CD14-positive monocyte (primary cell): ENCODE measurements around the gene SYT8. TPM values are rescaled to one million over a fixed set of nuclear protein-coding genes. Genes with fewer than 3 reads are reported as not detected.

Source experiments
- DNase-seq, 3 donors: peaks; one replicate each; pipeline ENCODE4 v3.0.0-alpha.2; 2011 to 2022
- H2AFZ ChIP-seq: 2 replicates; pipeline ENCODE4 v1.6.0; 2012; ENCODE audit warnings: mild to moderate bottlenecking, low read depth, low read length, inconsistent platforms; ENCODE audit not compliant: insufficient read depth, poor library complexity, severe bottlenecking
- H3K27ac ChIP-seq, 2 donors: 1 replicate in 1 of 2; 2 replicates in 1 of 2; pipeline ENCODE4 v1.5.1; 2012 to 2013; ENCODE audit warnings: low read length in 2 of 2, control low read depth in 1 of 2, inconsistent platforms in 1 of 2, low read depth in 1 of 2, mild to moderate bottlenecking in 1 of 2
- H3K27me3 ChIP-seq, 2 donors: one replicate each; pipeline versions ENCODE4 v1.6.0 to v1.6.1; 2011 to 2013; ENCODE audit warnings: low read length in 2 of 2; ENCODE audit not compliant: control insufficient read depth in 2 of 2, insufficient read depth in 2 of 2
- H3K36me3 ChIP-seq, 2 donors: replicated peaks in 1 of 2; 1 replicate in 1 of 2; 2 replicates in 1 of 2; pipeline versions ENCODE4 v1.5.1 to v1.6.1; 2012 to 2013; ENCODE audit warnings: low read length in 2 of 2, control low read depth in 1 of 2, inconsistent platforms in 1 of 2, mild to moderate bottlenecking in 1 of 2; ENCODE audit not compliant: insufficient read depth in 2 of 2, control insufficient read depth in 1 of 2
- H3K4me1 ChIP-seq, 2 donors: 1 replicate in 1 of 2; 2 replicates in 1 of 2; pipeline versions ENCODE4 v1.5.1 to v1.6.1; 2012 to 2013; ENCODE audit warnings: low read length in 2 of 2, control low read depth in 1 of 2, inconsistent platforms in 1 of 2, mild to moderate bottlenecking in 1 of 2, moderate library complexity in 1 of 2; ENCODE audit not compliant: insufficient read depth in 2 of 2, control insufficient read depth in 1 of 2
- H3K4me2 ChIP-seq: replicated peaks from 2 replicates; pipeline ENCODE3; 2012; ENCODE audit warnings: low read length, moderate library complexity, mild to moderate bottlenecking; ENCODE audit not compliant: poor library complexity, severe bottlenecking; ENCODE audit errors: extremely low read depth
- H3K4me3 ChIP-seq, 3 experiments: fragments of 200-600 bp in 1 of 3; sonication (generic) in 1 of 3; replicated peaks in 1 of 3; 1 replicate in 2 of 3; 2 replicates in 1 of 3; pipeline ENCODE4 v1.5.1; 2011 to 2013; ENCODE audit warnings: low read length in 3 of 3, mild to moderate bottlenecking in 3 of 3, control low read depth in 2 of 3, low read depth in 2 of 3, inconsistent platforms in 1 of 3, moderate library complexity in 1 of 3
- H3K79me2 ChIP-seq: 2 replicates; pipeline ENCODE4 v1.6.0; 2012; ENCODE audit warnings: mild to moderate bottlenecking, control low read depth, inconsistent platforms, low read length, moderate library complexity; ENCODE audit not compliant: insufficient read depth
- H3K9ac ChIP-seq: 2 replicates; pipeline ENCODE4 v1.6.0; 2017; ENCODE audit warnings: low read length, mild to moderate bottlenecking; ENCODE audit not compliant: insufficient read depth, poor library complexity, severe bottlenecking
- H3K9me3 ChIP-seq, 2 donors: replicated peaks in 1 of 2; 1 replicate in 1 of 2; 2 replicates in 1 of 2; pipeline versions ENCODE4 v1.5.1 to v1.6.1; 2012 to 2013; ENCODE audit warnings: low read length in 2 of 2, control low read depth in 1 of 2; ENCODE audit not compliant: control insufficient read depth in 1 of 2, insufficient read depth in 1 of 2
- H4K20me1 ChIP-seq: 2 replicates; pipeline ENCODE4 v1.6.0; 2012; ENCODE audit warnings: mild to moderate bottlenecking, low read length, control low read depth, moderate library complexity; ENCODE audit not compliant: insufficient read depth
- H3K27ac Mint-ChIP-seq, 7 donors: one replicate each; pipeline ENCODE4 v1.8.0; 2020; ENCODE audit warnings: mild to moderate bottlenecking in 7 of 7, mixed read lengths in 7 of 7, moderate library complexity in 6 of 7, inconsistent platforms in 2 of 7
- H3K27me3 Mint-ChIP-seq, 3 donors: one replicate each; pipeline ENCODE4 v1.8.0; 2021 to 2022; ENCODE audit warnings: low read depth in 3 of 3, mild to moderate bottlenecking in 3 of 3, mixed read lengths in 3 of 3, moderate library complexity in 3 of 3, inconsistent platforms in 1 of 3
- H3K36me3 Mint-ChIP-seq, 2 donors: one replicate each; pipeline ENCODE4 v1.8.0; 2020; ENCODE audit warnings: mixed read lengths in 2 of 2, inconsistent platforms in 1 of 2, mild to moderate bottlenecking in 1 of 2
- H3K4me1 Mint-ChIP-seq: one replicate; pipeline ENCODE4 v1.8.0; 2020; ENCODE audit warnings: mild to moderate bottlenecking, mixed read lengths
- H3K4me3 Mint-ChIP-seq, 2 donors: one replicate each; pipeline ENCODE4 v1.8.0; 2020; ENCODE audit warnings: mild to moderate bottlenecking in 2 of 2, mixed read lengths in 2 of 2, moderate library complexity in 1 of 2
- H3K9me3 Mint-ChIP-seq, 7 donors: one replicate each; pipeline ENCODE4 v1.8.0; 2020 to 2022; ENCODE audit warnings: mixed read lengths in 7 of 7, mild to moderate bottlenecking in 6 of 7, moderate library complexity in 6 of 7, inconsistent platforms in 2 of 7
- WGBS: methylation state at CpG from one replicate; pipeline ENCODE4 v1.1.5; 2013; ENCODE audit warnings: missing lambda C conversion rate; ENCODE audit not compliant: insufficient coverage; 5-methylcytosine and 5-hydroxymethylcytosine counted together
- intact Hi-C, 2 donors: fragments of 100-400 bp; cut with micrococcal nuclease; formaldehyde crosslinking; loops; one replicate each; pipeline versions ENCODE4 v1.15.0 to v1.15.1; 2023
- polyA plus RNA-seq, 3 donors: library from polyadenylated mRNA; depleted of rRNA in 1 of 3; unstranded in 2 of 3; stranded (reverse) in 1 of 3; fragments of 300-500 nt in 2 of 3; fragments of >200 nt in 1 of 3; fragmentation: Illumina TruSeq in 2 of 3; gene quantifications; 1 replicate in 2 of 3; 2 replicates in 1 of 3; pipeline ENCODE4 v1.2.3, GENCODE V29; 2012 to 2021
- TF ChIP-seq, protein P1 (sequence below): fragments of 200-600 bp; IDR thresholded peaks from one replicate; pipeline ENCODE4 v1.8.0; 2022; ENCODE audit warnings: antibody characterized with exemption, mild to moderate bottlenecking

The SYT8 gene
- polyA plus RNA-seq, 3 donors, result not detected

DNA sequence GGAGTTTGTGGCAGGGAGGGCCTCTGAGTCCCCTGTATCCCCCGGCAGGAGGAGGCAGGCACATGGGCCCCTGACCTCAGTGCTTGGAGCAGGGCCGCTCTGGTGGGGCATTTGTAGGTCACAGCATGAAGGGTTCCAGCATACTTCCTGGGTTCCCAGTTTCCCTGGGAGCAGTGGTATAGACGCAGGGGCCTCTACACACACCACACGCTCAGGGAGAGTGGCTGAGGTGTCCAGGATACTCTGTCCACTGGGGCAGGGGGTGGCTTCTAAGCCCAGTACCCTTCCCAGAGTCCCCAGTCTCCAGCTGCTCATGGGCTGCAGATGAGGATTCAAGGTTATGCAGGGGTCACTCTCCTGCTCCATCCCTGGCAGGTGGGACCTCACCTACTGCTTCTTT lies 24.2 kb downstream of the SYT8 start:
- Histone ChIP-seq H3K27ac (no peak overlapping the region), H3K4me2 (no peak overlapping the region), H3K4me1 (peaks cover 76 to 79% of the 10 kb centered on the region in 2 donors), H3K9ac (no peak overlapping the region), H3K36me3 (peaks cover 31 to 67% of the 10 kb centered on the region in 2 donors), H3K9me3 (no peaks in the 10 kb centered on the region), H3K27me3 (no peaks in the 10 kb centered on the region), H4K20me1 (peaks cover 99% of the 10 kb centered on the region), H3K4me3 (no peak overlapping the region), H2AFZ (no peak overlapping the region), H3K79me2 (peaks cover 100% of the 10 kb centered on the region)
- peaks cover 46% of the 10 kb centered on the region for H3K4me1 Mint-ChIP-seq
- TF ChIP-seq, protein P1, sequence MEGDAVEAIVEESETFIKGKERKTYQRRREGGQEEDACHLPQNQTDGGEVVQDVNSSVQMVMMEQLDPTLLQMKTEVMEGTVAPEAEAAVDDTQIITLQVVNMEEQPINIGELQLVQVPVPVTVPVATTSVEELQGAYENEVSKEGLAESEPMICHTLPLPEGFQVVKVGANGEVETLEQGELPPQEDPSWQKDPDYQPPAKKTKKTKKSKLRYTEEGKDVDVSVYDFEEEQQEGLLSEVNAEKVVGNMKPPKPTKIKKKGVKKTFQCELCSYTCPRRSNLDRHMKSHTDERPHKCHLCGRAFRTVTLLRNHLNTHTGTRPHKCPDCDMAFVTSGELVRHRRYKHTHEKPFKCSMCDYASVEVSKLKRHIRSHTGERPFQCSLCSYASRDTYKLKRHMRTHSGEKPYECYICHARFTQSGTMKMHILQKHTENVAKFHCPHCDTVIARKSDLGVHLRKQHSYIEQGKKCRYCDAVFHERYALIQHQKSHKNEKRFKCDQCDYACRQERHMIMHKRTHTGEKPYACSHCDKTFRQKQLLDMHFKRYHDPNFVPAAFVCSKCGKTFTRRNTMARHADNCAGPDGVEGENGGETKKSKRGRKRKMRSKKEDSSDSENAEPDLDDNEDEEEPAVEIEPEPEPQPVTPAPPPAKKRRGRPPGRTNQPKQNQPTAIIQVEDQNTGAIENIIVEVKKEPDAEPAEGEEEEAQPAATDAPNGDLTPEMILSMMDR, result no peak
- WGBS, result 75% methylated on average over 2 of the region's 4 CpGs
- intact Hi-C loops, result no loop called here
- H3K4me3 Mint-ChIP-seq, result no peak overlapping the region
- peaks cover 0 to 6% (median 0%) of the 10 kb centered on the region in 3 donors for H3K27me3 Mint-ChIP-seq
- peaks cover 18% of the 10 kb centered on the region in 2 donors for H3K36me3 Mint-ChIP-seq
- no peaks in the 10 kb centered on the region for H3K9me3 Mint-ChIP-seq
- H3K27ac Mint-ChIP-seq, result peak overlapping the region in 2 of 7 donors; percentile 32 to 42
- DNase-seq, result no peak

DNA sequence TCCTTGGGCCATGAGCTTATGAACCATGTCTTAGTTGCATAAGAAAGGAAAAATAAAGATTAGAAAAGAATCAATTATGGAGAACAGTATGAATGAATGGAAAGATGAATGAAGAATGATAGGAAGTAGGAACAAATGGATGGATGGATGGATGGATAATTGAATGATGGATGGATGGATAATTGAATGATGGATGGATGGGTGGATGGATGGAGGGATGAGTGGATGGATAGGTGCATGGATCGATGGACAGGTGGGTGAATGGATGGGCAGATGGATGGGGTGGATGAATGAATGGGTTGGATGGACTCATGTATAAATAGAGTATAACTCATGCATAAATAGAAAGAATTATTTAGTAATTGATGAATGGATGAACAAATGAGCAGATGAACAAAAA lies 25.3 kb downstream of the SYT8 start:
- H3K27ac ChIP-seq, result no peak overlapping the region
- intact Hi-C loops, result no loop called here
- H2AFZ ChIP-seq, result no peak overlapping the region
- Mint-ChIP-seq H3K4me3 (no peak overlapping the region), H3K9me3 (no peaks in the 10 kb centered on the region), H3K27me3 (peaks cover 2 to 6% (median 3%) of the 10 kb centered on the region in 3 donors), H3K4me1 (peaks cover 38% of the 10 kb centered on the region), H3K36me3 (peaks cover 14 to 15% of the 10 kb centered on the region in 2 donors), H3K27ac (no peak overlapping the region)
- WGBS, result no CpG with 5 or more reads among the region's 1 CpG
- H3K27me3 ChIP-seq, result no peaks in the 10 kb centered on the region
- H3K9ac ChIP-seq, result no peak overlapping the region
- H3K36me3 ChIP-seq, result peaks cover 32 to 68% of the 10 kb centered on the region in 2 donors
- peaks cover 76 to 79% of the 10 kb centered on the region in 2 donors for H3K4me1 ChIP-seq
- H3K9me3 ChIP-seq, result no peaks in the 10 kb centered on the region
- peaks cover 100% of the 10 kb centered on the region for H3K79me2 ChIP-seq
- TF ChIP-seq, protein P1, result no peak
- no peak overlapping the region for H3K4me2 ChIP-seq
- DNase-seq, result no peak
- H3K4me3 ChIP-seq, result no peak overlapping the region
- H4K20me1 ChIP-seq, result peaks cover 99% of the 10 kb centered on the region
